GM19395 (cell line): Measurements from ENCODE around the gene MAN1B1.
"Not testable (repeated sequence)": the region's sequence is repeated elsewhere in the genome, so short reads cannot be mapped to it uniquely, and the experiment has no call there.

Experiments used
- ATAC-seq: cut with Tn5 transposase; IDR thresholded peaks from one replicate; pipeline ENCODE4 v1.9.1; 2021; ENCODE audit warnings: mild to moderate bottlenecking, moderate library complexity; ENCODE audit not compliant: unreplicated experiment

The MAN1B1 gene

GRCh38 chr9:137110147-137110910, 23.5 kb downstream of the MAN1B1 start:
- ATAC-seq = no peak

GRCh38 chr9:137110911-137111787, 24.4 kb downstream of the MAN1B1 start:
- ATAC-seq = no peak

GRCh38 chr9:137111788-137112563, 25.2 kb downstream of the MAN1B1 start:
- no peak for ATAC-seq

GRCh38 chr9:137112564-137113384, 26.0 kb downstream of the MAN1B1 start:
- ATAC-seq = no peak

- no peak for ATAC-seq
Measured at GRCh38 chr9:137113385-137114159, 26.8 kb downstream of the MAN1B1 start.

- peak; percentile 16 for ATAC-seq
Measured at GRCh38 chr9:137114220-137114612, 27.4 kb downstream of the MAN1B1 start.

- ATAC-seq = peak; percentile 59
Measured at GRCh38 chr9:137114613-137115393, 28.0 kb downstream of the MAN1B1 start, which contains the start of gene DPP7. Gene DPP7, minus strand, starts transcription at chr9:137114733. Its CDS starts 20 bp downstream, at chr9:137114713.

- no peak for ATAC-seq
Measured at GRCh38 chr9:137115394-137116026, 28.7 kb downstream of the MAN1B1 start.

- ATAC-seq = no peak
Measured at GRCh38 chr9:137116027-137116507, 29.3 kb downstream of the MAN1B1 start.

GRCh38 chr9:137116728-137117127, 29.9 kb downstream of the MAN1B1 start:
- ATAC-seq = no peak

GRCh38 chr9:137117269-137117731, 30.5 kb downstream of the MAN1B1 start:
- no peak for ATAC-seq

GRCh38 chr9:137118092-137118603, 31.4 kb downstream of the MAN1B1 start:
- not testable (repeated sequence) for ATAC-seq

GRCh38 chr9:137121927-137122795, 35.4 kb downstream of the MAN1B1 start:
- not testable (repeated sequence) for ATAC-seq

- not testable (repeated sequence) for ATAC-seq
Measured at GRCh38 chr9:137122796-137123467, 36.1 kb downstream of the MAN1B1 start.

- ATAC-seq = no peak
Measured at GRCh38 chr9:137123468-137123837, 36.7 kb downstream of the MAN1B1 start.

GRCh38 chr9:137123952-137124462, 37.2 kb downstream of the MAN1B1 start:
- not testable (repeated sequence) for ATAC-seq
